GM23248 (cell line): Measurements from ENCODE around the gene MPP3.

Experiments
- EZH2 ChIP-seq: fragments of 200-600 bp; sonication (generic); IDR thresholded peaks from 2 replicates; pipeline ENCODE4 v1.6.1; 2018; ENCODE audit warnings: antibody characterized with exemption, mild to moderate bottlenecking; ENCODE audit not compliant: insufficient read depth, poor library complexity, severe bottlenecking
- EZH2phosphoT487 ChIP-seq: fragments of 200-600 bp; sonication (generic); IDR thresholded peaks from 2 replicates; pipeline ENCODE4 v1.6.1; 2018; ENCODE audit warnings: antibody characterized with exemption, moderate library complexity, mild to moderate bottlenecking, low read depth; ENCODE audit not compliant: insufficient read depth

- TF ChIP-seq EZH2 (no peak), EZH2phosphoT487 (no peak)
These were observed 33.9 kb downstream of the MPP3 start for GRCh38 chr17:43799047-43799446.
